ENCODE results near the gene SOCS6.
"Not testable (repeated sequence)": the region's sequence is repeated elsewhere in the genome, so short reads cannot be mapped to it uniquely, and the experiment has no call there.

Gene SOCS6

GRCh38 chr18:70324897-70325296, 36.1 kb downstream of the SOCS6 start:
- no peak for DNase-seq

DNA sequence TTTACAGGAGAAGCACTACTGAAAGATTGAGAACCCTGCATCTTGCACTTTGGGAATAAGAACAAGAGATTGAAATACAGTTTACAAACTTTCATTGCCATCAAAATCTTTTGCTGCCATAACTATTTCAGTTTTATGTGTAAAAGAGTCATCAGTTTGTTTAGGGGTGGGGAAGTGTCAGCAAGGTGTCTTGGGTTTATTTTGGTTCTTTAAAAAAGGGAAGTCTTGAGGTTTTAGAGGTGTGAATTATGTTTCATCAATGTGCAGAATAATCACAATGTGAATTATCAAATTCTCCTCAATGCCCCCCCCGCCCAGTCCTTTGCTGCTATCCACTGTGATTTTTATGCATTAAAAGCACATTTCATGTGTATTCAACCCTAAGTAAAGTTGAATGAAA, 37.4 kb downstream of the SOCS6 start:
- no peak for DNase-seq

DNA sequence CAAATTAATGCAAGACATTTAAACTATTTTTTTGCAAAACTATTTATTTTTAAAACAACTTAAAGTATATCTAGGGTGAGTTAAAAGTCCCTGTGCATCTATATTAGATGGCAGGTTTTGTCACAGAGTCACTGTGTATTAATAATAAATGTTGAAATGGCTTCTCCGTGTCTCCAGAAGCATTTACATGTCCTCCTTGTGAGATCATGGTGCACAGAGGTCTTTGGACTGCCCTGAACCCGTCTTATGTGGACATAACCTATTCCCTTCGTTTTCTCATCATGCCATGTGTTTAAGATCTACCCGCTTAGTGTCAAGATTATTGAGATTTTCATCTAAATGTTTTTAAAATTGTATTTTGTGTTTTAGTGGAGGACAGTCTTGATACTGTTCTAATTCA, 39.3 kb downstream of the SOCS6 start:
- DNase-seq: no peak

- no peak for DNase-seq
These were observed 40.2 kb downstream of the SOCS6 start for GRCh38 chr18:70329071-70329470.

DNA sequence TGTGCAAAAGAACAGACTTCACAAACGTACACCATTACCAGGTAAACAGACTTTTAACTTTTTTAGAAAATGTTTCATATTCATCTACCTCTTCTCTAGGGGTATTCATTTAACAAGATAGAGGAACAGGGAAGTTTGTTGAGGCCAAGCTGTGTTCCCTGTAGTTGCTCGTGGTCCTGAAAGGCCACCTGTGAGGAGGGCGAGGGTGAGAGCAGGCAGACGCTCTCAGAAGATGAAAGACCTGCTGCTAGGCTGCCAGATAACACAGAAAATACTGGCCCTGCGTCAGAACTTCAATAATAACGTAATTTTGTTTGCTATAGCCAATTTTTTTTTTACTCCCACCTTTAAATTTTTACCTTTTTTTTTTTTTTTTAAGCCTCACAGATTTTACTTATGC, 42.0 kb downstream of the SOCS6 start:
- DNase-seq: no peak

DNA sequence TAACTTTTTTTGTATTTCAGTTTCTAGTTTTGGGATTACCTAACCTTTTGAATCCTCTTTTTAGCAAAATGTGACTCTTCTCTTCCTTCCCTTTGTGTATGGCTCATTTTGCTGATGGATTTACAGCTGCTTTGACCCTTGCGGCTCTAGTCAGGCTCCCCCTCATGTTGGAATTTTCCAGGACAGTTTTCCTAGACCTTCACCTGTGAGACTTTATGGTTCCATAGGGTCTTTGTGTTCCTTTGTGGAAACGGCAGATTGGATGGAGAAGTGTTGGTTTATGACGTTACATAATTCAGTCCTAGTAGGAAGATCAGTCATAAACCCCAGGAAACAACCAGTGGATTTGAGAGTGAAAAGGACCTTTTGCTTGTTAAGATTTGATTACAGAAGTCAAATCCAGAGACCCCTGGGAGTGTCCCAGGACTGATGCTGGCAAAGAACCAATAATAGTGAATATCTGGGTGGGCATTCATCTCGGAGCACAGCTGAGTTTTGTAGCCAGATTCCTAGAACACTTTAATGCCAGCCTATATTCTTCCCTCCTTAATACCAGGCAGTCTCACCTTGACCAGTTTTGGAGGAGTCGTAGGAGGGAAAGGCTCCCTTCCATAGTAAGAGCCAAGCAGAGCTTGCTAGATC, 42.7 kb downstream of the SOCS6 start:
- DNase-seq: no peak

- no peak for DNase-seq
These were observed 43.8 kb downstream of the SOCS6 start for GRCh38 chr18:70332694-70333093.

- DNase-seq: no peak
These were observed 44.5 kb downstream of the SOCS6 start for GRCh38 chr18:70333316-70333715.

- no peak for DNase-seq
These were observed 44.9 kb downstream of the SOCS6 start for GRCh38 chr18:70333757-70334156.

DNA sequence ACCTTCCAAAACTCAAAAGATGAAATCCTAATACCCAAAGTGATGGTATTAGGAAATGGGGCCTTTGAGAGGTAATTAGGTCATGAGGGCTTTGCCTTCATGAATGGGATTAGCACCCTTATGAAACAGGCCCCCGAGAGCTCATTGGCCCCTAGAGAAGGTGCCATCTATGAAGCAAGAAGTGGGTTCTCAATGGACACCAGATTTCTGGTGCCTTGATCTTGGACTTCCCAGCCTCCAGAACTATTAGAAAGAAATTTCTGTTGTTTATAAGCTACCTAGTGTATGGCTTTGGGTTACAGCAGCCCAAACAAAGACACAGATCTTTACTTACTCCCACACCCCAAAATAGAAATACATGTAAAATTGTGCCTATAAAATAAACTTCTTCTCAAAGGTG, 45.4 kb downstream of the SOCS6 start:
- no peak for DNase-seq

GRCh38 chr18:70334728-70335329, 46.0 kb downstream of the SOCS6 start:
- DNase-seq: no peak

- DNase-seq: no peak
These were observed 47.3 kb downstream of the SOCS6 start for GRCh38 chr18:70335892-70336726.

DNA sequence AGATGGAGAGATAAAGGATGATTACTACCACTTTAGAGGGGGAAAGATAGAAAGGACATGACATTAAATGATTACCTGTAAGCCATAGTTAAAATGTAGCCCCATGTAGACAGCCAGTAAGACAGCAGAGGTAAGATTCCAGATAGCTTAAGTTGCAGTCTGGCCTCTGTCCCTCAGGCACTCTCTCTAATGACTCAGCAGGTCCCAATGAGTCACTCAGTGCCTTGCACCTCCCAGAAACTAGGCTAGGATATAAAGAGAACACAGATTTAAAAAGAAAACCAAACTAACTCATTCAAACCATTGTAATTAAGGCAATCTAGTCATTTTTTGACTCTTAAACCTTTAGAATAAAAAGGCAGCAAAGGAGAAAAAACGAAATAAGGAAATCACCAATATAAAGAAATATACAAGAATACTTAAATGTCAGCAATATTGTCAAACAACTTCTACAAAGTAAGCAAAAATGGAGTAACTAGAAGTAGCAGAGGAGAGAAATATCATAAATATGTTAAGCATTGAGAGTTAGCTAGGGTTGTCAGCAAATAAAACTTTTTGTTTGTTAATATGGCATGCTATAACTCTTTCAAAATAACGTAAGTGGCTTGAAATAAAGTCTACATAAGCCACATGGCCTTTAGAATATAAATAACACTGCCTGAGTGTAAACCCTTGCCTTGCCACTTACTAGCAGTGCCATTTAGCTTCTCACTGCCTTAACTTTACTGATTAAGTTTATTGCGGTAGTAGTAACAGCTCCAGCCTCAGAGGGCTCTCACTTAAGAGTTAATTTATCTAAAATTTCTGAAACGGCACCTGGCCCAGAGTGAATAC, 48.5 kb downstream of the SOCS6 start:
- no peak for DNase-seq

DNA sequence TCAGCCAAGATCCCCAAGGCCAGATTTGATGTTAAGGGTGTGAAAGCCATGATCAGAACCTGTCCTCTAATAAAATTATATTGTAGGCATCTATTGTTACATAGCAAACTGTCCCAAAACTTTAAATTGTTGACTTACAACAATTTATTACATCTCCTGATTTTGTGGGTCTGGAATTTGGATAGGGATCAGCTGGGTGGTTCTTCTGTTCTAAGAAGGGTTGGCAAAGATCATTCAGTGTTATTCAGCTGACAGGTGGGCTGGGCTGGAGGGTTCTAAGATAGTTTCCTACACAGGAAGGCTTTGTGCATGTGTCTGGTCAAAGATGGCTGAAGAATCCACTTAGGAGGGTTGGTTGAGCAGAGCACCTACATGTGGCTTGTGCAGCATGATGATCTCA, 50.0 kb downstream of the SOCS6 start:
- no peak for DNase-seq

DNA sequence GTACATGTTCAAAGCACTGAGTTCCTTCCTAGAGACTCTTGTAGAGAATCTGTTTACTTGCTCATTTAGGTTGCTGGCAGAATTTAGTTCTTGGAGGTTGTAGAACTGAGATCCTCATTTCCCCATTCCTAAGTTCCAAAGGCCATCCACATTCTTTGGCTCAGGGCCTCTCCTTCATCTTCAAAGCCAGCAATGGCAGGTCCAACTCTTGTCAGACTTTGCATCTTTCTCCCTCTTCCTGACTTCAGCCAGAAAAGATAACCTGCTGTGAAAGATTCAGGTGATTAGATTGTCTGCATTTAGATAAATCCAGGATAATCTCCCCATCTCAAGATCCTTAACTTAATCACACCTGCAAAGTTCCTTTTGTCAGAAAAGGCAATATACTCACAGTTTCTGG, 51.1 kb downstream of the SOCS6 start:
- no peak for DNase-seq

- not testable (repeated sequence) for DNase-seq
These were observed 59.6 kb downstream of the SOCS6 start for GRCh38 chr18:70348481-70348880.

- no peak for DNase-seq
These were observed 60.5 kb downstream of the SOCS6 start for GRCh38 chr18:70349316-70349715.

GRCh38 chr18:70354080-70354479, 65.2 kb downstream of the SOCS6 start:
- DNase-seq: no peak

DNA sequence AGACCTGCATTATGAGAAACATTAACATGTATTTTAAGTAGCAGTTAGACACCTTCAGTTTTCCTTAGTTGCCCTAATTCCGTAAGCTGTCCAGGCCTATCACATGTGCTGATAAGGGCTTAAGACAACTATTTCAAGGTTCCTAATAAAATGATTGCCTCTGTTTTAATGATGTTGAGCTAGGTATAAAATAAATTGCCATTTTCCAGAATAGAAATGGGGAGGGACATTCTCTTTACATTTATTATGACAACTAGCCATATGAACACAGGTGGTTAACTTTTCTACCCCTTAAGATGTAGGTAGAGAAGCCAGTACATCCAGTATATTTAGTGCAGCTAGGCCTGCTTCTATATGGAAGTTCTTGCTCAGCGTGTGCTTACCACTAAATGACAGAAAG, 65.9 kb downstream of the SOCS6 start:
- no peak for DNase-seq

DNA sequence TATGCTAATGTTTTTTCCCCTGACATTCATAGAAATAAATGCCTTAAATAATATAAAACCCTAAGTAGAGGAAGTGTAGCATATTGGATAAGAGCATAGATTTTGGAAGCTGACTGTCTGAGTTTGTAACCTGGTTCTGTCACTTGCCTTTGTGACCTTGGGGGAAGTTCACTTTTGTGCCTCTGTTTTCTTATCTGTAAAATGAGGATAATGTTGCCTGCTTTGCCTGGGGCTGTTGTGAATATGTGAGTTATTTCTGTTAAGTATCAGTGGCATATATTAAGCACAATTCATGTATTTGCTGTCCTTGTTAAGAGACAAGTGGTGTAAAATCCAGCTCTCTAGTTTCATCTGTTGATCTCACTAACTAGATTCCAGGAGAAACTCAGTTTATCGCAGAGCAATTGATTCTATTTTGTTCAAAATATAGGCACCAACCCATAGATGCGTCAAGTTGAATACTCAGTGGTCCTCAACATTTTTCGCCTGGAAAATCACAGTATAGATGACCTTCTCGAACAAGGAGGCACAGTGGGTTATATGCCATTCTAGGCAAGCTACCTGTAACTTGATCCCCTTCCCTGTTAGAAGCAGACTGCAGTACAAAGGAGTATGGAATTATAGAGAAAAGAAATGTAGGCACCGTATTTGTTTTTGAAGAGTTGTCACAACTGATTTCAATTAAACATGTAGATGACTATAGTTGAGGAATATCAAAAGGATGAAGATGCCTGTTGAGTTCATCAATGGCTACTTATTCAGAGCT, 67.0 kb downstream of the SOCS6 start:
- DNase-seq: no peak

DNA sequence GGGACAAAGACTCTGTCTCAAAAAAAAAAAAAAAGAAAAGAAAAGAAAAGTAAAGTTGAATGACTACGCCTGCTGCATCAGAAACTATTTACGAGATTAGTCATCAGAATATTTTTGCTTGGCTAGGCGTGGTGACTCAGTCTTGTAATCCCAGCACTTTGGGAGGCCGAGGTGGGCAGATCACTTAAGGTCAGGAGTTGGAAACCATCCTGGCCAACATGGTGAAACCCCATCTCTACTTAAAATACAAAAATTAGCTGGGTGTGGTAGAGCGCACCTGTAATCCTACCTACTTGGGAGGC, 69.2 kb downstream of the SOCS6 start:
- not testable (repeated sequence) for DNase-seq

GRCh38 chr18:70359071-70359470, 70.2 kb downstream of the SOCS6 start:
- no peak for DNase-seq

DNA sequence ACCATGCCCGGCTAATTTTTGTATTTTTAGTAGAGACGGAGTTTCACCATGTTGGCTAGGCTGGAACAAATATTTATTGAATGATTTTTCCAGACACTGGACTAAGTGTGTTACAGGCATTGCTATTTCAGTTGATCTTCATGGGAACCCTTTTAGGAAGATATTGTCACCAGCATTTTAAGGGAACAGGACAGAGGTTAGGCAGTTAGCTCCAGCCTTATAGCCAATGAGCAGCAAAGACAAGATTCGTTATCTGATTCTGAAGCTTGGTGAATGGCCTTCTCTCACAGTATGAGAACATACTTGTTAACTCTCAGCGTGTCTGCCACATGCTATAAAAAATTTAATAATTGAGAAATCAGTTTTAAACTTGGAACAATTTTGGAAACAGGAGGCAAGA, 73.4 kb downstream of the SOCS6 start:
- no peak for DNase-seq
